MM.1S (cell line): ENCODE measurements around the gene ALDH8A1.

Source experiments
- CTCF ChIP-seq: fragments of 300-600 bp; sonication (generic); IDR thresholded peaks from 2 replicates; pipeline ENCODE4 v1.5.1; 2016; ENCODE audit warnings: antibody characterized with exemption, low read length, mixed read lengths
- EZH2phosphoT487 ChIP-seq: fragments of 300-600 bp; sonication (generic); IDR thresholded peaks from 2 replicates; pipeline ENCODE4 v1.6.1; 2018; ENCODE audit warnings: antibody characterized with exemption, low read length

GRCh38 chr6:134936931-134937330 is 13.0 kb downstream of the ALDH8A1 start:
- no peak for TF ChIP-seq CTCF
- no peak for TF ChIP-seq EZH2phosphoT487
